Activated B cell treated with CpG ODN at 0.5 μM for 24 hours (primary cell): ENCODE results near the gene AOPEP. TPM values are rescaled to one million over a fixed set of nuclear protein-coding genes. Genes with fewer than 3 reads are reported as not detected.

Experiments used
- ATAC-seq: fragments of 200-7000 bp; cut with Tn5 transposase; one replicate; pipeline ENCODE4 v1.10.0; 2021; ENCODE audit warnings: low read depth, mild to moderate bottlenecking, moderate library complexity
- CTCF ChIA-PET: fragments of 350-600 bp; sonication (Branson Sonifier 250); formaldehyde crosslinking; loops from one replicate; lab custom pipeline; 2021; ENCODE audit warnings: antibody characterized with exemption; lab: Charles Lee
- POLR2A ChIA-PET: fragments of 350-600 bp; sonication (Branson Sonifier 250); formaldehyde crosslinking; loops from one replicate; lab custom pipeline; 2021; ENCODE audit warnings: antibody characterized with exemption; lab: Charles Lee
- DNase-seq: peaks from one replicate; pipeline ENCODE4 v3.0.0; 2022
- H3K27ac Mint-ChIP-seq: one replicate; pipeline ENCODE4 v1.8.0; 2020; ENCODE audit warnings: mixed read lengths
- H3K27me3 Mint-ChIP-seq: one replicate; pipeline ENCODE4 v1.8.0; 2021; ENCODE audit warnings: mixed read lengths
- H3K36me3 Mint-ChIP-seq: one replicate; pipeline ENCODE4 v1.8.0; 2021; ENCODE audit warnings: low read depth, mixed read lengths
- H3K4me1 Mint-ChIP-seq: one replicate; pipeline ENCODE4 v1.8.0; 2021; ENCODE audit warnings: mixed read lengths
- H3K4me3 Mint-ChIP-seq: one replicate; pipeline ENCODE4 v1.8.0; 2020; ENCODE audit warnings: mild to moderate bottlenecking, mixed read lengths
- H3K9me3 Mint-ChIP-seq: one replicate; pipeline ENCODE4 v1.8.0; 2020; ENCODE audit warnings: mixed read lengths
- CTCF ChIP-seq: fragments of 200-600 bp; IDR thresholded peaks from one replicate; pipeline ENCODE4 v1.8.0; 2022; ENCODE audit warnings: antibody characterized with exemption, mild to moderate bottlenecking
- intact Hi-C: fragments of 100-400 bp; cut with micrococcal nuclease; formaldehyde crosslinking; loops from one replicate; pipeline ENCODE4 v1.15.1; 2024
- total RNA-seq: library from RNA; stranded (reverse); gene quantifications from 2 replicates; pipeline ENCODE4 v1.2.3, GENCODE V29; 2022

Gene AOPEP
- total RNA-seq, 1 donor from 2014 or later: 20.4 TPM

DNA sequence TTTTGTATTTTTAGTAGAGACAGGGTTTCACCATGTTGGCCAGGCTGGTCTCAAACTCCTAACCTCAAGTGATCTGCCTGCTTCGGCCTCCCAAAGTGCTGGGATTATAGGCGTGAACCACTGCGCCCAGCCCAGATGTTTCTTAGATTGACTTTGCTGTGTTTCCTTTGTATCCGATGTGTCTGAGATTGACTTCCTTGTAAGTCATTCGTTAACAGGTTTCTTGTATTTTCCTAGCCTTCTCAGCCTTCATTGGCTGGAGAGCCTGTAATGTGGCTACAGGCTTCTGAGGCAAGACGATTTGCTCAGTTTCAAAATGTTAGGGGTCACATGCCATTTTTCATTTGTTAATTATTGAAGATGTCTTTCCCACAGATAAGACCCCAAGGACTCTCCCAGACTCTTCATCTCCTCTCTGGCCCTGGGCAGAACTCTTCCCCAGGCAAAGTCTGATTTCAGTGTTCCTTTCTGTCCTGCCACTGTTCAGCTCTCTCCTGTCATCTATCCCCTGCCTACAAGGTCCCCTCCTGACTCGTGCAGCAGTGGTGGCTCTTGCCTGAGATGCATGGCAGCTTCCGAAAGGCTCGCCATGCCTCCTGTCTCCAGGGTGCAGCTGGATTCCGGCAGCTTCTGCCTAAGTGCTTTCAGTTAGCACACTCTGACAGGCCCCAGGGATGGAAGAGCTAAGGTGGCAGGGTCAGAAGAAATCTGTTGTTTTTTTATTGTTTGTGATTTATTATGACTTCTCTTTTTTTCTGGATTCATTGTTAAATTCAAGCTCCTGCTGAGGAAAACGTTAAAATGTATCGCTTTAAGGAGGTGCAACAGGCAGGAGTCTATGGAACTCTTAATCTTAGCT is 206.4 kb downstream of the AOPEP start:
- Mint-ChIP-seq H3K4me3 (no peak overlapping the region), H3K27me3 (no peaks in the 10 kb centered on the region), H3K27ac (no peak overlapping the region), H3K9me3 (no peaks in the 10 kb centered on the region), H3K4me1 (no peaks in the 10 kb centered on the region), H3K36me3 (peaks cover 2% of the 10 kb centered on the region)
- ATAC-seq: no peak
- DNase-seq: no peak
- ChIA-PET POLR2A (no interaction called here), CTCF (no interaction called here)
- TF ChIP-seq CTCF: no peak
- intact Hi-C loops: no loop called here

DNA sequence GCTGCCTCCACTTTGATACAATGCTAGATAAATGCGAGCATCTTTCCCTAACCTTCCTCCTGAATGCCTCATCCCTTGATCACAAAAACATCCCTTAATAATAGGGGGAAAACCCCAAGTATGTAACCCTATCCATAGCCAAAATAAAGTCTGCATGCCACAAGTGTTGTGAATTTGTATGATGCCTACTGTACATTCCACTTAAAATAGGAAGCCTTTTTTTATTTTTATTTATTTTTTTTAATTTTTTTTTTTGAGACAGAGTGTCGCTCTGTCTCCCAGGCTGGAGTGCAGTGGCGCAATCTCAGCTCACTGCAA is 207.0 kb downstream of the AOPEP start:
- no peak overlapping the region for H3K27ac Mint-ChIP-seq
- no peaks in the 10 kb centered on the region for H3K9me3 Mint-ChIP-seq
- H3K4me3 Mint-ChIP-seq: no peak overlapping the region
- ATAC-seq (no peak), DNase-seq (no peak)
- H3K4me1 Mint-ChIP-seq: no peaks in the 10 kb centered on the region
- POLR2A ChIA-PET: no interaction called here
- CTCF ChIA-PET: no interaction called here
- no peaks in the 10 kb centered on the region for H3K27me3 Mint-ChIP-seq
- H3K36me3 Mint-ChIP-seq: peaks cover 4% of the 10 kb centered on the region
- intact Hi-C loops: no loop called here
- TF ChIP-seq CTCF: no peak

- H3K9me3 Mint-ChIP-seq: no peaks in the 10 kb centered on the region
- no peaks in the 10 kb centered on the region for H3K27me3 Mint-ChIP-seq
- ATAC-seq (no peak), DNase-seq (no peak)
- intact Hi-C loops: no loop called here
- H3K4me1 Mint-ChIP-seq: no peaks in the 10 kb centered on the region
- CTCF ChIA-PET: no interaction called here
- H3K27ac Mint-ChIP-seq: no peak overlapping the region
- H3K36me3 Mint-ChIP-seq: peaks cover 3% of the 10 kb centered on the region
- no peak for TF ChIP-seq CTCF
- POLR2A ChIA-PET: no interaction called here
- no peak overlapping the region for H3K4me3 Mint-ChIP-seq
Measured at GRCh38 chr9:94934816-94935328, 208.4 kb downstream of the AOPEP start.

DNA sequence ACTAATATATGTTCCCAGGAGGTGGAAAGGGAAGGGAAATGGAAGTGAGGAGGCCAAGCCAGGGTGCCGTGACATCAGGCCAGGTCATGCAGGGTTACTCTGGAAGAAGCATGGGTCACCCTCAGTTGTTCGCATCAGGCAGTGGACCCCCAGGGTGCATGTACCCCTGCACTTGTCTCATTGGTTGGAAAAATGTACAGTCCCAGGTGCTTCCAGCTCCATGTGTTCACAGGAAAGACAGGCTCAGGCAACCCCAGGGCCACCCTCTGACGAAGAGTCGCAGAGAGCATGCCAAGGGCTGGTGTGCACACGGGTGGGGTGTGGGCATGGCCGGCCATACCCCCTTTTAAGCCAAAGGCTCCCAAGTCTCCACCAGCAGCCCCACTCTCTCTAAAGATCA is 208.9 kb downstream of the AOPEP start:
- no peak for ATAC-seq
- CTCF ChIA-PET: no interaction called here
- intact Hi-C loops: no loop called here

More for the DNA sequence above, 208.9 kb downstream of the AOPEP start:
- no peaks in the 10 kb centered on the region for H3K4me1 Mint-ChIP-seq
- DNase-seq: no peak
- H3K27ac Mint-ChIP-seq: no peak overlapping the region
- H3K36me3 Mint-ChIP-seq: peaks cover 3% of the 10 kb centered on the region
- no peaks in the 10 kb centered on the region for H3K27me3 Mint-ChIP-seq
- H3K9me3 Mint-ChIP-seq: no peaks in the 10 kb centered on the region
- TF ChIP-seq CTCF: no peak
- H3K4me3 Mint-ChIP-seq: no peak overlapping the region
- POLR2A ChIA-PET: no interaction called here
